IMR-90 (cell line): Measurements from ENCODE around the gene NDUFV3. TPM values are rescaled to one million over a fixed set of nuclear protein-coding genes. Genes with fewer than 3 reads are reported as not detected.

ENCODE experiments used
- ATAC-seq: fragments of 200-7000 bp; cut with Tn5 transposase; 2 replicates; pipeline ENCODE4 v1.9.1; 2020; ENCODE audit warnings: low read depth, mild to moderate bottlenecking, moderate library complexity
- BruUV-seq: library from RNA; stranded (reverse); fragments of 400-500 nt; replicated peaks from 2 replicates; lab custom pipeline; 2021; lab: Mats Ljungman, UMichigan
- CTCF ChIA-PET: fragments of 300-600 bp; formaldehyde crosslinking; extraction: SDS; loops from one replicate; lab custom pipeline; 2021; ENCODE audit warnings: antibody characterized with exemption; lab: Yijun Ruan, JAX
- POLR2A ChIA-PET: fragments of 300-600 bp; sonication (Branson Sonifier 250); formaldehyde crosslinking; loops from one replicate; lab custom pipeline; 2022; ENCODE audit warnings: antibody characterized with exemption; ENCODE audit not compliant: unreplicated experiment; lab: Charles Lee
- DNase-seq: peaks from one replicate; pipeline ENCODE4 v3.0.0; 2013
- H2AFZ ChIP-seq: replicated peaks from 2 replicates; pipeline ENCODE3; 2013; ENCODE audit warnings: low read length, mild to moderate bottlenecking; ENCODE audit not compliant: poor library complexity
- H2AK5ac ChIP-seq: 2 replicates; pipeline ENCODE4 v1.6.1; 2013; ENCODE audit warnings: low read depth, low read length, inconsistent platforms
- H2AK9ac ChIP-seq: replicated peaks from 2 replicates; pipeline ENCODE3; 2013; ENCODE audit warnings: mild to moderate bottlenecking, low read depth, low read length, moderate library complexity; ENCODE audit not compliant: poor library complexity
- H2BK120ac ChIP-seq: 2 replicates; pipeline ENCODE4 v1.6.1; 2013; ENCODE audit warnings: low read depth, low read length, inconsistent platforms
- H2BK15ac ChIP-seq: 3 replicates; pipeline ENCODE4 v1.6.1; 2013; ENCODE audit warnings: low read depth, low read length, inconsistent platforms
- H2BK20ac ChIP-seq: 2 replicates; pipeline ENCODE4 v1.6.1; 2013; ENCODE audit warnings: low read depth, mild to moderate bottlenecking, inconsistent platforms, low read length, moderate library complexity
- H2BK5ac ChIP-seq: 2 replicates; pipeline ENCODE4 v1.6.1; 2013; ENCODE audit warnings: mild to moderate bottlenecking, low read depth, low read length, inconsistent platforms; ENCODE audit not compliant: poor library complexity, severe bottlenecking
- H3K14ac ChIP-seq: replicated peaks from 2 replicates; pipeline ENCODE4 v1.6.1; 2013; ENCODE audit warnings: low read depth, low read length, inconsistent platforms
- H3K18ac ChIP-seq: 2 replicates; pipeline ENCODE4 v1.6.1; 2013; ENCODE audit warnings: low read depth, low read length, control low read depth
- H3K23ac ChIP-seq: 2 replicates; pipeline ENCODE4 v1.6.1; 2013; ENCODE audit warnings: low read depth, low read length, inconsistent platforms
- H3K27ac ChIP-seq: 2 replicates; pipeline ENCODE4 v1.5.1; 2013; ENCODE audit warnings: mild to moderate bottlenecking, control low read depth, low read length; ENCODE audit not compliant: insufficient read depth
- H3K27me3 ChIP-seq: 2 replicates; pipeline ENCODE4 v1.6.1; 2013; ENCODE audit warnings: low read length; ENCODE audit not compliant: control insufficient read depth, insufficient read depth
- H3K36me3 ChIP-seq: 2 replicates; pipeline ENCODE4 v1.6.1; 2013; ENCODE audit warnings: low read length, mixed read lengths; ENCODE audit not compliant: control insufficient read depth, insufficient read depth
- H3K4ac ChIP-seq: 2 replicates; pipeline ENCODE4 v1.6.1; 2013; ENCODE audit warnings: low read depth, low read length, inconsistent platforms
- H3K4me1 ChIP-seq: 2 replicates; pipeline ENCODE4 v1.6.1; 2013; ENCODE audit warnings: low read length, mixed read lengths; ENCODE audit not compliant: control insufficient read depth, insufficient read depth
- H3K4me2 ChIP-seq: 2 replicates; pipeline ENCODE4 v1.6.1; 2013; ENCODE audit warnings: low read depth, mild to moderate bottlenecking, control low read depth, low read length, moderate library complexity
- H3K4me3 ChIP-seq: 2 replicates; pipeline ENCODE4 v1.5.1; 2013; ENCODE audit warnings: low read depth, mild to moderate bottlenecking, control low read depth, low read length, moderate library complexity; ENCODE audit not compliant: insufficient read depth
- H3K56ac ChIP-seq: 2 replicates; pipeline ENCODE4 v1.6.1; 2013; ENCODE audit warnings: low read length, inconsistent platforms; ENCODE audit not compliant: insufficient read depth; ENCODE audit errors: extremely low read depth
- H3K79me1 ChIP-seq, 2 experiments: 2 replicates each; pipeline ENCODE4 v1.6.1; 2013; ENCODE audit warnings: low read length in 2 of 2, inconsistent platforms in 1 of 2, low read depth in 1 of 2
- H3K9ac ChIP-seq: 2 replicates; pipeline ENCODE4 v1.6.1; 2013; ENCODE audit warnings: low read depth, low read length, control low read depth
- H3K9me1 ChIP-seq: 2 replicates; pipeline ENCODE4 v1.6.1; 2013; ENCODE audit warnings: low read length, inconsistent platforms; ENCODE audit not compliant: insufficient read depth
- H3K9me3 ChIP-seq: 2 replicates; pipeline ENCODE4 v1.6.1; 2013; ENCODE audit warnings: low read length; ENCODE audit not compliant: control insufficient read depth, insufficient read depth
- H4K20me1 ChIP-seq: 2 replicates; pipeline ENCODE4 v1.6.1; 2013; ENCODE audit warnings: low read length, inconsistent platforms; ENCODE audit not compliant: insufficient read depth
- H4K5ac ChIP-seq: 2 replicates; pipeline ENCODE4 v1.6.1; 2013; ENCODE audit warnings: mild to moderate bottlenecking, low read depth, low read length, control low read depth
- H4K8ac ChIP-seq, 2 experiments: 2 replicates each; pipeline ENCODE4 v1.6.1; 2013; ENCODE audit warnings: low read depth in 2 of 2, low read length in 2 of 2, control low read depth in 1 of 2, inconsistent platforms in 1 of 2
- H4K91ac ChIP-seq: 2 replicates; pipeline ENCODE4 v1.6.1; 2013; ENCODE audit warnings: low read depth, low read length, inconsistent platforms; ENCODE audit not compliant: insufficient read depth
- BHLHE40 ChIP-seq: fragments of 150-350 bp; IDR thresholded peaks from 2 replicates; pipeline ENCODE4 v1.6.1; 2016; ENCODE audit warnings: mild to moderate bottlenecking, low read depth, low read length
- CEBPB ChIP-seq: IDR thresholded peaks from 2 replicates; pipeline ENCODE4 v1.6.1; 2012; ENCODE audit warnings: low read depth, low read length, improper control_type of control experiment
- CHD1 ChIP-seq: IDR thresholded peaks from 2 replicates; pipeline ENCODE4 v1.6.1; 2012; ENCODE audit warnings: low read depth, low read length, improper control_type of control experiment
- ELK1 ChIP-seq: fragments of 150-350 bp; IDR thresholded peaks from 2 replicates; pipeline ENCODE4 v1.6.1; 2016; ENCODE audit warnings: low read depth, mild to moderate bottlenecking, low read length, moderate library complexity, borderline replicate concordance
- FOS ChIP-seq: fragments of 150-350 bp; IDR thresholded peaks from 2 replicates; pipeline ENCODE4 v1.6.1; 2016; ENCODE audit warnings: low read depth, low read length
- MAFK ChIP-seq: IDR thresholded peaks from 2 replicates; pipeline ENCODE4 v1.6.1; 2012; ENCODE audit warnings: low read depth, low read length, improper control_type of control experiment
- MAZ ChIP-seq: IDR thresholded peaks from 2 replicates; pipeline ENCODE4 v1.6.1; 2012; ENCODE audit warnings: low read depth, mild to moderate bottlenecking, low read length, improper control_type of control experiment, moderate library complexity, borderline replicate concordance
- MXI1 ChIP-seq: IDR thresholded peaks from 2 replicates; pipeline ENCODE4 v1.6.1; 2012; ENCODE audit warnings: low read depth, mild to moderate bottlenecking, low read length, moderate library complexity, borderline replicate concordance
- NFE2L2 ChIP-seq: fragments of 150-350 bp; IDR thresholded peaks from 2 replicates; pipeline ENCODE4 v1.6.1; 2016; ENCODE audit warnings: low read depth, mild to moderate bottlenecking, low read length
- POLR2A ChIP-seq: IDR thresholded peaks from 2 replicates; pipeline ENCODE4 v1.6.1; 2012; ENCODE audit warnings: mild to moderate bottlenecking, low read depth, low read length
- RAD21 ChIP-seq: IDR thresholded peaks from 2 replicates; pipeline ENCODE4 v1.6.1; 2012; ENCODE audit warnings: low read length, improper control_type of control experiment
- RCOR1 ChIP-seq: IDR thresholded peaks from 2 replicates; pipeline ENCODE4 v1.6.1; 2012; ENCODE audit warnings: mild to moderate bottlenecking, low read length, improper control_type of control experiment; ENCODE audit not compliant: insufficient replicate concordance
- RFX5 ChIP-seq: IDR thresholded peaks from 2 replicates; pipeline ENCODE4 v1.8.0; 2012; ENCODE audit warnings: low read depth, mild to moderate bottlenecking, low read length, moderate library complexity
- SMC3 ChIP-seq: fragments of 150-350 bp; IDR thresholded peaks from 2 replicates; pipeline ENCODE4 v1.6.1; 2016; ENCODE audit warnings: low read depth, mild to moderate bottlenecking, antibody characterized with exemption, low read length, moderate library complexity
- USF2 ChIP-seq: fragments of 150-350 bp; IDR thresholded peaks from 2 replicates; pipeline ENCODE4 v1.6.1; 2017; ENCODE audit warnings: mild to moderate bottlenecking, antibody characterized with exemption, low read length, low read depth
- WGBS, 2 experiments: methylation state at CpG; one replicate each; pipeline versions ENCODE4 v1.1.5 to v1.1.7; 2013; ENCODE audit warnings: missing lambda C conversion rate in 2 of 2; ENCODE audit not compliant: insufficient read length in 1 of 2; ENCODE audit errors: extremely low coverage in 2 of 2; 5-methylcytosine and 5-hydroxymethylcytosine counted together
- dilution Hi-C: fragments of 300-500 bp; cut with HindIII; formaldehyde crosslinking; loops from one replicate; pipeline ENCODE4 v1.14.3; 2018; ENCODE audit warnings: low sequenced_read_pairs; ENCODE audit not compliant: unreplicated experiment
- in situ Hi-C: fragments of 300-500 bp; cut with MboI; formaldehyde crosslinking; loops from 3 replicates; pipeline ENCODE4 v1.14.3; 2019; ENCODE audit warnings: low sequenced_read_pairs, inconsistent platforms, mixed read lengths
- intact Hi-C: fragments of 100-400 bp; cut with micrococcal nuclease; formaldehyde crosslinking; loops from 2 replicates; pipeline ENCODE4 v1.10.0; 2022
- polyA plus RNA-seq, 3 experiments: library from polyadenylated mRNA; depleted of rRNA; stranded (reverse); fragments of >200 nt; gene quantifications; 2 replicates each; pipeline ENCODE4 v1.2.3, GENCODE V29; 2012; ENCODE audit warnings: low replicate concordance in 1 of 3
- total RNA-seq: library from RNA; depleted of rRNA; stranded (reverse); fragments of >200 nt; gene quantifications from 2 replicates; pipeline ENCODE4 v1.2.3, GENCODE V29; 2012
- TF ChIP-seq, protein P1 (sequence below): conservative IDR thresholded peaks from 2 replicates; pipeline ENCODE4 v1.5.1; 2012; ENCODE audit warnings: mild to moderate bottlenecking, low read depth, low read length, improper control_type of control experiment

Gene NDUFV3
- total and polyA plus RNA-seq, 2 of the 4 experiments (the other 2 are of a cell fraction) = 38.5 to 55.6 TPM

- H3K9me3 ChIP-seq = no peaks in the 10 kb centered on the region
- no peaks in the 10 kb centered on the region for H3K36me3 ChIP-seq
- H4K91ac ChIP-seq = no peak overlapping the region
- in situ Hi-C loops = no loop called here
- no peak overlapping the region for H2BK20ac ChIP-seq
- no peak for ATAC-seq
- H3K4me3 ChIP-seq = no peak overlapping the region
- no peaks in the 10 kb centered on the region for H4K20me1 ChIP-seq
- intact Hi-C loops = no loop called here
- no peak overlapping the region for H2AFZ ChIP-seq
- no peak overlapping the region for H2AK5ac ChIP-seq
- H3K4me2 ChIP-seq = no peak overlapping the region
- no peak overlapping the region for H3K18ac ChIP-seq
- no peak overlapping the region for H2BK5ac ChIP-seq
- H2BK120ac ChIP-seq = no peak overlapping the region
- POLR2A ChIA-PET = no interaction called here
- H3K4ac ChIP-seq = no peak overlapping the region
- CTCF ChIA-PET = no interaction called here
- H3K14ac ChIP-seq = no peak overlapping the region
- no peak overlapping the region for H3K9ac ChIP-seq
- no peak overlapping the region for H4K8ac ChIP-seq
- H3K4me1 ChIP-seq = peaks cover 3% of the 10 kb centered on the region
- dilution Hi-C loops = no loop called here
- H3K56ac ChIP-seq = no peak overlapping the region
- no peak overlapping the region for H2BK15ac ChIP-seq
- no peak overlapping the region for H3K23ac ChIP-seq
- 100% methylated on average over 2 to 4 of the region's 4 CpGs for WGBS, 2 experiments
- BruUV-seq = no TSS peak
- H3K79me1 ChIP-seq = no peaks in the 10 kb centered on the region
- DNase-seq = no peak
- no peak overlapping the region for H4K5ac ChIP-seq
- H2AK9ac ChIP-seq = no peak overlapping the region
- H3K27me3 ChIP-seq = no peaks in the 10 kb centered on the region
- H3K27ac ChIP-seq = no peak overlapping the region
- no peak for TF ChIP-seq RCOR1
- TF ChIP-seq RAD21 = no peak
- TF ChIP-seq MAZ = no peak
- TF ChIP-seq POLR2A = no peak
- TF ChIP-seq FOS = no peak
- TF ChIP-seq CEBPB = no peak
- TF ChIP-seq USF2 = no peak
- TF ChIP-seq ELK1 = no peak
- no peak for TF ChIP-seq RFX5
- TF ChIP-seq BHLHE40 = no peak
- no peak for TF ChIP-seq SMC3
- no peak for TF ChIP-seq NFE2L2
- no peak for TF ChIP-seq MXI1
- no peak for TF ChIP-seq MAFK
- TF ChIP-seq, protein P1, sequence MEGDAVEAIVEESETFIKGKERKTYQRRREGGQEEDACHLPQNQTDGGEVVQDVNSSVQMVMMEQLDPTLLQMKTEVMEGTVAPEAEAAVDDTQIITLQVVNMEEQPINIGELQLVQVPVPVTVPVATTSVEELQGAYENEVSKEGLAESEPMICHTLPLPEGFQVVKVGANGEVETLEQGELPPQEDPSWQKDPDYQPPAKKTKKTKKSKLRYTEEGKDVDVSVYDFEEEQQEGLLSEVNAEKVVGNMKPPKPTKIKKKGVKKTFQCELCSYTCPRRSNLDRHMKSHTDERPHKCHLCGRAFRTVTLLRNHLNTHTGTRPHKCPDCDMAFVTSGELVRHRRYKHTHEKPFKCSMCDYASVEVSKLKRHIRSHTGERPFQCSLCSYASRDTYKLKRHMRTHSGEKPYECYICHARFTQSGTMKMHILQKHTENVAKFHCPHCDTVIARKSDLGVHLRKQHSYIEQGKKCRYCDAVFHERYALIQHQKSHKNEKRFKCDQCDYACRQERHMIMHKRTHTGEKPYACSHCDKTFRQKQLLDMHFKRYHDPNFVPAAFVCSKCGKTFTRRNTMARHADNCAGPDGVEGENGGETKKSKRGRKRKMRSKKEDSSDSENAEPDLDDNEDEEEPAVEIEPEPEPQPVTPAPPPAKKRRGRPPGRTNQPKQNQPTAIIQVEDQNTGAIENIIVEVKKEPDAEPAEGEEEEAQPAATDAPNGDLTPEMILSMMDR = no peak
- no peak for TF ChIP-seq CHD1
- H3K9me1 ChIP-seq = no peaks in the 10 kb centered on the region
These were observed 28.8 kb downstream of the NDUFV3 start for GRCh38 chr21:42921927-42922326.
